Heart left ventricle (tissue), 16 donors: Measurements from ENCODE around the gene SZT2. TPM values are rescaled to one million over a fixed set of nuclear protein-coding genes. Genes with fewer than 3 reads are reported as not detected.

Source experiments
- ATAC-seq, 4 donors: fragments of 200-7000 bp; cut with Tn5 transposase; one replicate each; pipeline ENCODE4 v1.9.1; 2020 to 2022; ENCODE audit warnings: moderate library complexity in 4 of 4, mild to moderate bottlenecking in 3 of 4, moderate number of reproducible peaks in 1 of 4
- DNase-seq, 5 donors: peaks; one replicate each; pipeline ENCODE4 v3.0.0-alpha.2; 2020
- H3K27ac ChIP-seq, 12 donors: fragments of 200-600 bp; sonication (generic) in 4 of 12; one replicate each; pipeline versions ENCODE4 v1.5.0 to v1.8.0; 2016 to 2022; ENCODE audit warnings: mild to moderate bottlenecking in 2 of 12
- H3K27me3 ChIP-seq, 9 donors: fragments of 200-600 bp; sonication (generic) in 2 of 9; one replicate each; pipeline versions ENCODE4 v1.5.1 to v1.8.0; 2016 to 2022; ENCODE audit warnings: mild to moderate bottlenecking in 3 of 9
- H3K36me3 ChIP-seq, 9 donors: fragments of 200-600 bp; sonication (generic) in 2 of 9; one replicate each; pipeline versions ENCODE4 v1.5.0 to v1.8.0; 2018 to 2022; ENCODE audit warnings: mild to moderate bottlenecking in 2 of 9
- H3K4me1 ChIP-seq, 12 donors: fragments of 200-600 bp; sonication (generic) in 4 of 12; one replicate each; pipeline versions ENCODE4 v1.5.0 to v1.8.0; 2016 to 2022; ENCODE audit warnings: mild to moderate bottlenecking in 3 of 12
- H3K4me3 ChIP-seq, 12 donors: fragments of 200-600 bp; sonication (generic) in 4 of 12; one replicate each; pipeline versions ENCODE4 v1.5.0 to v1.8.0; 2017 to 2022; ENCODE audit warnings: mild to moderate bottlenecking in 9 of 12, moderate library complexity in 4 of 12
- H3K9me3 ChIP-seq, 12 donors: fragments of 200-600 bp; sonication (generic) in 4 of 12; one replicate each; pipeline versions ENCODE4 v1.5.0 to v1.8.0; 2016 to 2022; ENCODE audit warnings: mild to moderate bottlenecking in 1 of 12
- CTCF ChIP-seq, 12 donors: fragments of 200-600 bp; sonication (generic) in 4 of 12; IDR thresholded peaks; one replicate each; pipeline versions ENCODE4 v1.5.0 to v1.8.0; 2018 to 2022; ENCODE audit warnings: antibody characterized with exemption in 12 of 12, mild to moderate bottlenecking in 5 of 12
- POLR2A ChIP-seq, 2 donors: fragments of 450-650 bp; IDR thresholded peaks; one replicate each; pipeline ENCODE4 v1.6.1; 2017; ENCODE audit warnings: antibody characterized with exemption in 2 of 2, mild to moderate bottlenecking in 2 of 2, moderate library complexity in 2 of 2
- WGBS, 4 donors: extraction: QIAGEN DNeasy Blood & Tissue Kit in 2 of 4; methylation state at CpG; one replicate each; pipeline versions ENCODE4 v1.1.5 to v1.1.7; 2013 to 2018; 5-methylcytosine and 5-hydroxymethylcytosine counted together
- intact Hi-C, 10 donors: fragments of 100-400 bp; cut with DNase I; formaldehyde crosslinking; loops; one replicate each; pipeline versions ENCODE4 v1.11.1 to v1.14.2; 2022
- long read RNA-seq, 3 donors: library from polyadenylated mRNA; unstranded; transcript quantifications; one replicate each; pipeline ENCODE4 v2.0.0, GENCODE V29; 2020 to 2021
- polyA plus RNA-seq, 2 donors: library from polyadenylated mRNA; stranded (reverse); fragments of 200-250 nt; gene quantifications; one replicate each; pipeline ENCODE4 v1.2.3, GENCODE V29; 2013
- total RNA-seq, 9 donors: library from RNA; depleted of rRNA in 2 of 9; stranded (reverse); fragments of >200 nt in 2 of 9; fragmentation: NEBNext Ultra II Directional in 3 of 9; extraction: Animal tissue kit (Norgen Biotek cat#: 25700) in 3 of 9; gene quantifications; one replicate each; pipeline versions ENCODE4 v1.1.0 to v1.2.4, GENCODE V29; 2016 to 2023
- donor health status: ischemic (EF 13 %, LVEDD 7.1; RV severe dilation, severe dysfunction).
- donor health status: healthy with polysubstance abuse.
- donor health status: DM: no; HTN: yes; CAD: no.
- donor health status: DM: no; HTN: no; CAD: no.
- donor health status: ischemic (EF 25% LVEDD 6.9; RV normal size, moderate dysfunction).
- donor health status: ischemic (EF 25% LVEDD 5.7; RV mildly dilated, moderate dysfunction).
- donor health status: healthy.
- donor health status: DM: yes; HTN: yes; CAD: no.
- donor health status: ischemic (EF 35%, LVEDD 5.7; RV mildly dilated, moderate dysfunction).
- donor health status: nonischemic (EF 11% LVEDD 7.7; RV severe dilation, severe dysfunction).
- donor health status: DM: yes; HTN: yes; CAD: no.
- donor health status: PGD.
- donor health status: ischemic (EF 29% LVEDD 5.4; RV normal size, mild dysfunction).
- donor health status: nonischemic (EF 23%, LVEDD 6.1; RV moderate dilation, normal function).

Gene SZT2
- 10 to 100 TPM; 19.0 to 39.7 (median 24.4) TPM for total RNA-seq
- polyA plus RNA-seq = 10 to 100 TPM; 13.1 to 29.1 TPM
- long read RNA-seq, donor 1, partial matches to known transcripts = 5 of 9 reads
- long read RNA-seq, donor 1, other reads (novel, unspliced or antisense) = 4 of 9 reads
- long read RNA-seq, donor 2, partial matches to known transcripts = 8 of 14 reads
- long read RNA-seq, donor 2, other reads (novel, unspliced or antisense) = 3 of 14 reads
- long read RNA-seq, donor 3, partial matches to known transcripts = 9 of 11 reads
- long read RNA-seq, donor 3, other reads (novel, unspliced or antisense) = 1 of 11 reads

- ATAC-seq (peak; percentile 98 to 99 (median 99)), DNase-seq (peak; percentile 95 to 97 (median 96))
- Histone ChIP-seq H3K27ac (peak within 1 kb of the TSS; percentile 1 to 89 (median 83)), H3K4me3 (peak within 1 kb of the TSS; percentile 51 to 98 (median 84)), H3K4me1 (peaks cover 13 to 32% (median 26%) of the 10 kb centered on the region in 12 donors), H3K36me3 (peaks cover 0 to 45% (median 33%) of the 10 kb centered on the region in 9 donors), H3K9me3 (no peaks in the 10 kb centered on the region), H3K27me3 (no peaks in the 10 kb centered on the region)
- intact Hi-C loops = loop anchor here in 7 of 10 donors (2.0 to 10.0 kb wide), 4 partner anchors 21 to 465 kb away; partner anchors contain the start of gene ELOVL1 (in 2 of the 7)
- 0% methylated on average over 38 to 65 of the region's 65 CpGs for WGBS, 4 donors
- peak; percentile 15 to 85 for TF ChIP-seq POLR2A (IDR thresholded peaks at IDR 0.05)
- TF ChIP-seq CTCF (IDR thresholded peaks at IDR 0.05) = no peak
These were observed at the start of gene SZT2, which contains the start of gene MED8 for GRCh38 chr1:43389326-43390313. Gene SZT2 (plus strand): TSS chr1:43389899. CDS start chr1:43389969, 70 bp downstream. Gene MED8 (minus strand): TSS chr1:43389800. CDS start chr1:43389764, 36 bp downstream.

GRCh38 chr1:43340559-43340958 is 49.1 kb upstream of the SZT2 start:
- H3K4me1 ChIP-seq = peaks cover 0 to 26% (median 16%) of the 10 kb centered on the region in 12 donors
- intact Hi-C loops = loop anchor here in 1 of 10 donors (5.0 kb wide), 1 partner anchor 38 kb away; the partner anchor contains the start of gene TIE1
- H3K9me3 ChIP-seq = no peaks in the 10 kb centered on the region
- H3K27ac ChIP-seq = no peak overlapping the region
- 46 to 65% (median 62%) methylated on average over 1 of the region's 1 CpG for WGBS, 4 donors
- no peaks in the 10 kb centered on the region for H3K27me3 ChIP-seq
- H3K4me3 ChIP-seq = no peak overlapping the region
- ATAC-seq (no peak), DNase-seq (no peak)
- TF ChIP-seq CTCF (IDR thresholded peaks at IDR 0.05) (no peak), POLR2A (IDR thresholded peaks at IDR 0.05) (no peak)
- no peaks in the 10 kb centered on the region for H3K36me3 ChIP-seq

- no peak for TF ChIP-seq POLR2A (IDR thresholded peaks at IDR 0.05)
- no peak for TF ChIP-seq CTCF (IDR thresholded peaks at IDR 0.05)
- H3K4me1 ChIP-seq = peaks cover 0 to 54% (median 27%) of the 10 kb centered on the region in 12 donors
- intact Hi-C loops = loop anchor here in 2 of 10 donors (2.0 to 5.0 kb wide), 2 partner anchors 42 kb away; partner anchors contain the start of gene TIE1 (in 1 of the 2)
- peak overlapping the region; percentile 74 to 97 (median 92) for H3K27ac ChIP-seq
- H3K27me3 ChIP-seq = no peaks in the 10 kb centered on the region
- H3K9me3 ChIP-seq = no peaks in the 10 kb centered on the region
- no peaks in the 10 kb centered on the region for H3K36me3 ChIP-seq
- no peak overlapping the region for H3K4me3 ChIP-seq
- peak; percentile 65 to 82 (median 68) for ATAC-seq
- peak in 4 of 5 donors; percentile 40 to 62 (median 50) for DNase-seq
- WGBS, 4 donors = 13 to 26% (median 25%) methylated on average over 4 of the region's 4 CpGs
These were observed 45.3 kb upstream of the SZT2 start for GRCh38 chr1:43344267-43344850.
